ENCODE data around the gene PIP5K1C. TPM values are rescaled to one million over a fixed set of nuclear protein-coding genes. Genes with fewer than 3 reads are reported as not detected.

PIP5K1C gene
- total RNA-seq, 1 donor from 2014 or later: 65.8 TPM

DNA sequence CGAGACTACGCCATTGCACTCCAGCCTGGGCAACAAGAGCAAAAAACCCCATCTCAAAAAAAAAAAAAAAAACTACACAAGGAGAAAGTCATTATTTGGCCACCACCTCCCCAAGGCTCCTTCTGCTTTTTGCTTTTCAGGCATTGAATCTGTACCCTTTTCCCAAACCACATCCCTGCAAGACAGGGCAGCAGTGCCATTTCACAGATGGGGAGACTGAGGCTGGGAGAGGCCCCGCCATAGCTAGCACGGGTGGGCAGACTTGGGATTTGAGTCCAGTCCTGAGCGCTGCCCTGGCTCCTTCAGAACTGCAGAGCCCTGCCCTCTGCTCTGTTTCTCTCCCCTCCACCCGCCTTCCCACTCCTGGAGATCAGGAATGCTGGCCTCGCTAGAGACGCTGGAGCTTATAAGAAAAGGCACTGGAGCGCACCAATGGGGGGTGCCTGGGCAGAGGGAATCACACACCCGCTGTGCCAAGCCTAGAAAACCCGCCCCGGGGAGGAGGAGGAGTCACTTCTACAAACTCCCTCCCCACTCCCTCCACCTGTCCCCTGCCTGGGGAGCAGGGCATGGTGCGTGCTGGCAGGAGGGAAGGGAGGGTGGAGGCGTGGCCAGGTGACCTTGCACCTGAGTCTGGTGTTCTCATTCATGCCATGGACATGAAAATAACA, 25.5 kb upstream of the PIP5K1C start:
- no peaks in the 10 kb centered on the region for H3K36me3 Mint-ChIP-seq (ENCODE audit: low read depth, unreplicated experiment)
- no peak overlapping the region for H3K27ac Mint-ChIP-seq (ENCODE audit: unreplicated experiment)
- TF ChIP-seq, protein P1, sequence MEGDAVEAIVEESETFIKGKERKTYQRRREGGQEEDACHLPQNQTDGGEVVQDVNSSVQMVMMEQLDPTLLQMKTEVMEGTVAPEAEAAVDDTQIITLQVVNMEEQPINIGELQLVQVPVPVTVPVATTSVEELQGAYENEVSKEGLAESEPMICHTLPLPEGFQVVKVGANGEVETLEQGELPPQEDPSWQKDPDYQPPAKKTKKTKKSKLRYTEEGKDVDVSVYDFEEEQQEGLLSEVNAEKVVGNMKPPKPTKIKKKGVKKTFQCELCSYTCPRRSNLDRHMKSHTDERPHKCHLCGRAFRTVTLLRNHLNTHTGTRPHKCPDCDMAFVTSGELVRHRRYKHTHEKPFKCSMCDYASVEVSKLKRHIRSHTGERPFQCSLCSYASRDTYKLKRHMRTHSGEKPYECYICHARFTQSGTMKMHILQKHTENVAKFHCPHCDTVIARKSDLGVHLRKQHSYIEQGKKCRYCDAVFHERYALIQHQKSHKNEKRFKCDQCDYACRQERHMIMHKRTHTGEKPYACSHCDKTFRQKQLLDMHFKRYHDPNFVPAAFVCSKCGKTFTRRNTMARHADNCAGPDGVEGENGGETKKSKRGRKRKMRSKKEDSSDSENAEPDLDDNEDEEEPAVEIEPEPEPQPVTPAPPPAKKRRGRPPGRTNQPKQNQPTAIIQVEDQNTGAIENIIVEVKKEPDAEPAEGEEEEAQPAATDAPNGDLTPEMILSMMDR (IDR thresholded peaks at IDR 0.05; ENCODE audit: unreplicated experiment): no peak
- peaks cover under 1% of the 10 kb centered on the region for H3K4me1 Mint-ChIP-seq (ENCODE audit: unreplicated experiment)
- DNase-seq (ENCODE audit: low spot score): no peak
- no peaks in the 10 kb centered on the region for H3K27me3 Mint-ChIP-seq (ENCODE audit: unreplicated experiment)
- no peaks in the 10 kb centered on the region for H3K9me3 Mint-ChIP-seq (ENCODE audit: unreplicated experiment)
- no peak overlapping the region for H3K4me3 Mint-ChIP-seq (ENCODE audit: unreplicated experiment)

- Mint-ChIP-seq H3K36me3 (ENCODE audit: low read depth, unreplicated experiment) (no peaks in the 10 kb centered on the region), H3K27me3 (ENCODE audit: unreplicated experiment) (no peaks in the 10 kb centered on the region), H3K9me3 (ENCODE audit: unreplicated experiment) (no peaks in the 10 kb centered on the region), H3K4me3 (ENCODE audit: unreplicated experiment) (no peak overlapping the region), H3K4me1 (ENCODE audit: unreplicated experiment) (peaks cover 2% of the 10 kb centered on the region), H3K27ac (ENCODE audit: unreplicated experiment) (no peak overlapping the region)
- no peak for DNase-seq (ENCODE audit: low spot score)
- TF ChIP-seq, protein P1 (IDR thresholded peaks at IDR 0.05; ENCODE audit: unreplicated experiment): no peak
Observed at GRCh38 chr19:3725121-3725520, 24.9 kb upstream of the PIP5K1C start.

- H3K27me3 Mint-ChIP-seq (ENCODE audit: unreplicated experiment): no peaks in the 10 kb centered on the region
- no peak overlapping the region for H3K27ac Mint-ChIP-seq (ENCODE audit: unreplicated experiment)
- no peaks in the 10 kb centered on the region for H3K9me3 Mint-ChIP-seq (ENCODE audit: unreplicated experiment)
- no peak overlapping the region for H3K4me3 Mint-ChIP-seq (ENCODE audit: unreplicated experiment)
- TF ChIP-seq, protein P1 (IDR thresholded peaks at IDR 0.05; ENCODE audit: unreplicated experiment): no peak
- H3K4me1 Mint-ChIP-seq (ENCODE audit: unreplicated experiment): peaks cover 2% of the 10 kb centered on the region
- no peak for DNase-seq (ENCODE audit: low spot score)
- H3K36me3 Mint-ChIP-seq (ENCODE audit: low read depth, unreplicated experiment): no peaks in the 10 kb centered on the region
Observed at GRCh38 chr19:3723883-3724282, 23.6 kb upstream of the PIP5K1C start.

GRCh38 chr19:3723110-3723488, 22.8 kb upstream of the PIP5K1C start:
- no peaks in the 10 kb centered on the region for H3K36me3 Mint-ChIP-seq (ENCODE audit: low read depth, unreplicated experiment)
- no peak overlapping the region for H3K4me3 Mint-ChIP-seq (ENCODE audit: unreplicated experiment)
- no peak for DNase-seq (ENCODE audit: low spot score)
- H3K27ac Mint-ChIP-seq (ENCODE audit: unreplicated experiment): no peak overlapping the region
- H3K9me3 Mint-ChIP-seq (ENCODE audit: unreplicated experiment): no peaks in the 10 kb centered on the region
- TF ChIP-seq, protein P1 (IDR thresholded peaks at IDR 0.05; ENCODE audit: unreplicated experiment): no peak
- no peaks in the 10 kb centered on the region for H3K27me3 Mint-ChIP-seq (ENCODE audit: unreplicated experiment)
- peaks cover 2% of the 10 kb centered on the region for H3K4me1 Mint-ChIP-seq (ENCODE audit: unreplicated experiment)

DNA sequence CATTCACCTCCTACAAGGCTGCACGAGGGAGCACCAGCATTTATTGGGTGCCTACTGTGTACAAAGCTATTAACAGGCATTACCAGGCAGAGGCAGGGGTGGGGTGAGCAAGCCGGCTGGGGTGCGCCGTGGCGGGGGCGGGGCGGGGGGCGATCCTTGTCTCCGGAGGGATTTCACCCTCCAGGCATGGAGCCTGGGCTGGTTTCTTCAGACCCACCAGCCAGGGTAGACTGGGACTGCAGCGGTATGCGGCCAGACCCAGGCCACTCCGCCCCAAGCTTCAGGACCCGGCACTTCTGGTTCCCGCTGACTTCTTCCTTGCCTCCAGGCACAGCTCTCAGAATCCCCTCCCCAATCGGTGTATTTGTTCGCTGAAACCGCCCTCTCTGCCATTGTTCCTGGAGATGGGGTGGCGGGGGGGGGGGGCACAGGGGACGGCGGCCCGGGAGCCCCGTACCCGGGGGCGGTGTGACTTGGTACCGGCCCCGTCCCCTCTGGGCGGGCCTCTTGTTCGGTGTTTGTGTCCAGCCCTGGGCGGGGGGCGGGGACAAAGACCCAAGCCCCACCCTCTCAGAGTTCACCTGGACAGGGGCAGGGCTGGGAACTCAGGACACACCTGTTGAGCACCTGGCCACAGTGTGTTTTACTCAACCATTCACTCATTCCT, 22.3 kb upstream of the PIP5K1C start:
- no peaks in the 10 kb centered on the region for H3K27me3 Mint-ChIP-seq (ENCODE audit: unreplicated experiment)
- H3K4me1 Mint-ChIP-seq (ENCODE audit: unreplicated experiment): peaks cover 2% of the 10 kb centered on the region
- H3K9me3 Mint-ChIP-seq (ENCODE audit: unreplicated experiment): no peaks in the 10 kb centered on the region
- no peak overlapping the region for H3K27ac Mint-ChIP-seq (ENCODE audit: unreplicated experiment)
- TF ChIP-seq, protein P1 (IDR thresholded peaks at IDR 0.05; ENCODE audit: unreplicated experiment): no peak
- DNase-seq (ENCODE audit: low spot score): peak; percentile 35
- no peaks in the 10 kb centered on the region for H3K36me3 Mint-ChIP-seq (ENCODE audit: low read depth, unreplicated experiment)
- peak overlapping the region; percentile 73 for H3K4me3 Mint-ChIP-seq (ENCODE audit: unreplicated experiment)
